PC-3 (cell line): Measurements from ENCODE around the gene SLC39A6. TPM values are rescaled to one million over a fixed set of nuclear protein-coding genes. Genes with fewer than 3 reads are reported as not detected.

Experiments
- ATAC-seq: fragments of 200-7000 bp; cut with Tn5 transposase; 2 replicates; pipeline ENCODE4 v1.9.1; 2020; ENCODE audit warnings: mild to moderate bottlenecking, moderate library complexity
- BruUV-seq: library from RNA; stranded (reverse); fragments of 400-500 nt; replicated peaks from 2 replicates; lab custom pipeline; 2021; lab: Mats Ljungman, UMichigan
- CTCF ChIA-PET: fragments of 300-600 bp; sonication (Branson Sonifier 250); formaldehyde crosslinking; loops from one replicate; lab custom pipeline; 2022; ENCODE audit warnings: antibody characterized with exemption; lab: Charles Lee
- POLR2A ChIA-PET: fragments of 300-600 bp; sonication (Branson Sonifier 250); formaldehyde crosslinking; loops from one replicate; lab custom pipeline; 2022; ENCODE audit warnings: antibody characterized with exemption; ENCODE audit not compliant: unreplicated experiment; lab: Charles Lee
- DNase-seq: peaks from one replicate; pipeline ENCODE4 v3.0.0-alpha.2; 2015
- H2AFZ ChIP-seq: fragments of 300-600 bp; sonication (generic); 2 replicates; pipeline ENCODE4 v1.6.0; 2016; ENCODE audit warnings: antibody characterized with exemption, low read length
- H3F3A ChIP-seq: fragments of 300-600 bp; sonication (generic); one replicate; pipeline ENCODE4 v1.6.0; 2017; ENCODE audit warnings: antibody characterized with exemption, low read length, control low read depth, mild to moderate bottlenecking; ENCODE audit not compliant: unreplicated experiment
- H3K27ac ChIP-seq: fragments of 300-600 bp; sonication (generic); 2 replicates; pipeline ENCODE4 v1.5.1; 2016; ENCODE audit warnings: mild to moderate bottlenecking, low read length
- H3K27me3 ChIP-seq: fragments of 300-600 bp; sonication (generic); 2 replicates; pipeline ENCODE4 v1.6.1; 2016; ENCODE audit warnings: low read length, mixed read lengths
- H3K36me3 ChIP-seq: fragments of 300-600 bp; sonication (generic); 2 replicates; pipeline ENCODE4 v1.6.1; 2016; ENCODE audit warnings: low read depth, mixed run types, low read length, mixed read lengths
- H3K4me1 ChIP-seq: fragments of 300-600 bp; sonication (generic); 2 replicates; pipeline ENCODE4 v1.5.1; 2016; ENCODE audit warnings: low read length; ENCODE audit not compliant: insufficient read depth
- H3K4me2 ChIP-seq: fragments of 300-600 bp; sonication (generic); 2 replicates; pipeline ENCODE4 v1.6.0; 2016; ENCODE audit warnings: low read length
- H3K4me3 ChIP-seq: fragments of 300-600 bp; sonication (generic); 2 replicates; pipeline ENCODE4 v1.5.1; 2016; ENCODE audit warnings: mild to moderate bottlenecking, low read length, mixed read lengths
- H3K79me2 ChIP-seq: fragments of 300-600 bp; sonication (generic); 2 replicates; pipeline ENCODE4 v1.6.1; 2017; ENCODE audit warnings: low read length, mixed read lengths
- H3K9ac ChIP-seq: fragments of 300-600 bp; sonication (generic); 2 replicates; pipeline ENCODE4 v1.6.0; 2016; ENCODE audit warnings: mild to moderate bottlenecking, low read length
- H3K9me2 ChIP-seq: fragments of 300-600 bp; sonication (generic); replicated peaks from 2 replicates; pipeline ENCODE4 v1.6.1; 2016; ENCODE audit warnings: mixed run types, low read length, mixed read lengths
- H3K9me3 ChIP-seq: fragments of 300-600 bp; sonication (generic); 2 replicates; pipeline ENCODE4 v1.6.1; 2016; ENCODE audit warnings: low read length, mixed read lengths
- H4K20me1 ChIP-seq: fragments of 300-600 bp; sonication (generic); 2 replicates; pipeline ENCODE4 v1.6.1; 2016; ENCODE audit warnings: low read length, mixed read lengths
- CTCF ChIP-seq: fragments of 300-600 bp; sonication (generic); conservative IDR thresholded peaks from 2 replicates; pipeline ENCODE4 v1.5.1; 2017; ENCODE audit warnings: antibody characterized with exemption, low read depth, mild to moderate bottlenecking, low read length
- EZH2 ChIP-seq: fragments of 300-600 bp; sonication (generic); IDR thresholded peaks from one replicate; pipeline ENCODE4 v1.6.1; 2017; ENCODE audit warnings: antibody characterized with exemption, mild to moderate bottlenecking, low read length; ENCODE audit not compliant: unreplicated experiment
- EZH2phosphoT487 ChIP-seq: fragments of 300-600 bp; sonication (generic); IDR thresholded peaks from 2 replicates; pipeline ENCODE4 v1.6.1; 2018; ENCODE audit warnings: mild to moderate bottlenecking, antibody characterized with exemption, low read length, borderline replicate concordance
- intact Hi-C: fragments of 100-400 bp; cut with micrococcal nuclease; formaldehyde crosslinking; loops from 2 replicates; pipeline ENCODE4 v1.9.0; 2023
- total RNA-seq: library from RNA; depleted of rRNA; stranded (reverse); fragments of >200 nt; gene quantifications from 2 replicates; pipeline ENCODE4 v1.2.3, GENCODE V29; 2014

Gene SLC39A6
- total RNA-seq, 1 experiment from 2014 or later: 25.5 TPM

DNA sequence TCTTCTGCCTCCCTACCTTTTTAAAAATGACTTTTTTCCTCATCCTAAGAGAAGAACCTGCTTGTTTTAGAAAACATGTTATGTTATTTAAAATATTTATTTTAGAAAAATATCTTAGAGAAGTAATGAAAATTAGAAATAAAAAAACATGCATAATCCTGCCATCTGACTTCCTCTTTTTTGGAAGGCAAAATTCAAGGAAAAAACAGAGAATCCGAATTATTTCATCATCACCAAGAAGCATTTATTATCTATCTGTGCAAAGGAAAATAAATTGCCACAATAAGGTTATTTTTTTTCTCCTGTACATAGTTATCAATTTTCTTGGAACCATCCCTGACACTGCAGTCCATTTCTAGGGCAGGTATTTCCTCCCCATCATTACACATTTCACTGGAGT, 14.4 kb downstream of the SLC39A6 start:
- no peak overlapping the region for H2AFZ ChIP-seq
- no peak overlapping the region for H3K4me2 ChIP-seq
- no peak for ATAC-seq
- intact Hi-C loops: no loop called here
- no peak overlapping the region for H3K9ac ChIP-seq
- TF ChIP-seq CTCF (no peak), EZH2phosphoT487 (no peak), EZH2 (no peak)
- no peaks in the 10 kb centered on the region for H3K9me2 ChIP-seq
- CTCF ChIA-PET: no interaction called here
- H3K4me1 ChIP-seq: peaks cover under 1% of the 10 kb centered on the region; the same call in 1 of the 2 replicates
- no peak overlapping the region for H3K27ac ChIP-seq
- no peak for DNase-seq
- no peaks in the 10 kb centered on the region for H3F3A ChIP-seq
- no peaks in the 10 kb centered on the region for H4K20me1 ChIP-seq
- no TSS peak for BruUV-seq
- POLR2A ChIA-PET: no interaction called here
- no peak overlapping the region for H3K4me3 ChIP-seq
- no peaks in the 10 kb centered on the region for H3K9me3 ChIP-seq
- H3K79me2 ChIP-seq: no peaks in the 10 kb centered on the region
- H3K27me3 ChIP-seq: no peaks in the 10 kb centered on the region
- H3K36me3 ChIP-seq: no peaks in the 10 kb centered on the region

GRCh38 chr18:36114251-36114650, 14.9 kb downstream of the SLC39A6 start:
- Histone ChIP-seq H3K36me3 (no peaks in the 10 kb centered on the region), H3K4me1 (peaks cover 5% of the 10 kb centered on the region), H3K9me2 (no peaks in the 10 kb centered on the region), H3K9ac (no peak overlapping the region), H4K20me1 (no peaks in the 10 kb centered on the region), H3K4me3 (no peak overlapping the region), H3K4me2 (no peak overlapping the region), H3K27ac (no peak overlapping the region), H3F3A (no peaks in the 10 kb centered on the region), H3K9me3 (no peaks in the 10 kb centered on the region), H3K27me3 (no peaks in the 10 kb centered on the region), H3K79me2 (no peaks in the 10 kb centered on the region), H2AFZ (no peak overlapping the region)
- BruUV-seq: no TSS peak
- ChIA-PET POLR2A (no interaction called here), CTCF (no interaction called here)
- intact Hi-C loops: no loop called here
- ATAC-seq (no peak), DNase-seq (no peak)
- TF ChIP-seq CTCF (no peak), EZH2phosphoT487 (no peak), EZH2 (no peak)

- no TSS peak for BruUV-seq
- Histone ChIP-seq H3F3A (no peaks in the 10 kb centered on the region), H3K27me3 (no peaks in the 10 kb centered on the region), H3K79me2 (no peaks in the 10 kb centered on the region), H2AFZ (no peak overlapping the region), H3K27ac (no peak overlapping the region), H3K9ac (no peak overlapping the region), H3K36me3 (no peaks in the 10 kb centered on the region), H3K9me2 (no peaks in the 10 kb centered on the region), H3K4me2 (no peak overlapping the region), H3K9me3 (no peaks in the 10 kb centered on the region), H3K4me3 (no peak overlapping the region), H4K20me1 (no peaks in the 10 kb centered on the region), H3K4me1 (peaks cover 14% of the 10 kb centered on the region)
- no peak for ATAC-seq
- intact Hi-C loops: no loop called here
- POLR2A ChIA-PET: no interaction called here
- CTCF ChIA-PET: no interaction called here
- no peak for TF ChIP-seq EZH2phosphoT487
- no peak for TF ChIP-seq CTCF
- no peak for TF ChIP-seq EZH2
- DNase-seq: no peak
These were observed 16.8 kb downstream of the SLC39A6 start for GRCh38 chr18:36112302-36112701.
